A549 (cell line): Measurements from ENCODE around the gene TEX2. TPM values are rescaled to one million over a fixed set of nuclear protein-coding genes. Genes with fewer than 3 reads are reported as not detected.
A peak's percentile ranks its signal among the peaks of the same experiment; 100 is the strongest.

Experiments
- ATAC-seq, 2 experiments: fragments of 200-7000 bp in 1 of 2; fragments of >200 bp in 1 of 2; cut with Nextera tagmentation in 1 of 2; cut with Tn5 transposase in 1 of 2; 3 replicates each; pipeline versions ENCODE4 v1.8.0 to v1.9.1; 2018 to 2020; ENCODE audit warnings: mild to moderate bottlenecking in 1 of 2, moderate library complexity in 1 of 2
- CTCF ChIA-PET: fragments of 300-600 bp; sonication (Branson Sonifier 250); formaldehyde crosslinking; extraction: SDS; loops from one replicate; lab custom pipeline; 2021; ENCODE audit warnings: antibody characterized with exemption, inconsistent platforms; lab: Yijun Ruan, JAX
- POLR2A ChIA-PET: fragments of 350-600 bp; formaldehyde crosslinking; extraction: SDS; loops from one replicate; lab custom pipeline; 2021; ENCODE audit warnings: antibody characterized with exemption, inconsistent platforms; lab: Yijun Ruan, JAX
- DNase-seq, 2 experiments: peaks; one replicate each; pipeline versions ENCODE4 v3.0.0 to v3.0.0-alpha.2; 2011 to 2016; ENCODE audit warnings: low read depth in 1 of 2, low spot score in 1 of 2
- FAIRE-seq: peaks from 2 replicates; lab custom pipeline; 2011; peaks lifted over from hg19 to GRCh38; lab: Jason Lieb, UNC
- H3K27ac ChIP-seq, 2 experiments: fragments of >200 bp; sonication (Bioruptor Twin); formaldehyde crosslinking; 3 replicates each; pipeline ENCODE4 v1.5.1; 2016 to 2017
- H3K4me1 ChIP-seq: fragments of >200 bp; sonication (Bioruptor Twin); formaldehyde crosslinking; 3 replicates; pipeline ENCODE4 v1.6.1; 2016
- H3K4me2 ChIP-seq: fragments of >200 bp; sonication (Bioruptor Twin); formaldehyde crosslinking; 3 replicates; pipeline ENCODE4 v1.6.1; 2016
- H3K4me3 ChIP-seq: fragments of >200 bp; sonication (Bioruptor Twin); formaldehyde crosslinking; 3 replicates; pipeline ENCODE4 v1.5.1; 2016
- H3K9me3 ChIP-seq: fragments of >200 bp; sonication (Bioruptor Twin); formaldehyde crosslinking; 3 replicates; pipeline ENCODE4 v1.6.1; 2016
- CBX2 ChIP-seq: fragments of 200-600 bp; sonication (generic); IDR thresholded peaks from 2 replicates; pipeline ENCODE4 v1.6.1; 2016; ENCODE audit warnings: low read depth, mild to moderate bottlenecking, borderline replicate concordance
- CHD2 ChIP-seq: fragments of 150-350 bp; IDR thresholded peaks from 2 replicates; pipeline ENCODE4 v1.6.1; 2014; ENCODE audit warnings: low read length; ENCODE audit not compliant: partially characterized antibody
- CHD4 ChIP-seq: fragments of 200-600 bp; sonication (generic); IDR thresholded peaks from 2 replicates; pipeline ENCODE4 v1.6.1; 2016; ENCODE audit warnings: antibody characterized with exemption, mild to moderate bottlenecking, borderline replicate concordance
- ESRRA ChIP-seq: fragments of 150-350 bp; IDR thresholded peaks from 2 replicates; pipeline ENCODE4 v1.6.1; 2014; ENCODE audit warnings: mild to moderate bottlenecking, low read length, borderline replicate concordance
- HDAC2 ChIP-seq: fragments of 200-600 bp; sonication (generic); IDR thresholded peaks from 2 replicates; pipeline ENCODE4 v1.6.1; 2016
- JUNB ChIP-seq: fragments of >200 bp; sonication (Bioruptor Twin); formaldehyde crosslinking; IDR thresholded peaks from 2 replicates; pipeline ENCODE4 v1.6.1; 2016
- MAFK ChIP-seq: fragments of 450-650 bp; IDR thresholded peaks from 2 replicates; pipeline ENCODE4 v1.6.1; 2014; ENCODE audit not compliant: partially characterized antibody
- MAZ ChIP-seq: fragments of 150-350 bp; IDR thresholded peaks from 2 replicates; pipeline ENCODE4 v1.6.1; 2014; ENCODE audit warnings: antibody characterized with exemption, low read depth, low read length, borderline replicate concordance
- POLR2A ChIP-seq: IDR thresholded peaks from 2 replicates; pipeline ENCODE4 v1.6.1; 2012; ENCODE audit warnings: mild to moderate bottlenecking, low read length
- RCOR1 ChIP-seq: fragments of 150-350 bp; IDR thresholded peaks from 2 replicates; pipeline ENCODE4 v1.6.1; 2014; ENCODE audit warnings: antibody characterized with exemption, low read length, low read depth
- RNF2 ChIP-seq: fragments of 200-600 bp; sonication (generic); IDR thresholded peaks from 2 replicates; pipeline ENCODE4 v1.6.1; 2016; ENCODE audit warnings: low read depth, mild to moderate bottlenecking, antibody characterized with exemption, moderate library complexity, borderline replicate concordance
- TP53 ChIP-seq: fragments of 250-450 bp; sonication (Bioruptor Pico); IDR thresholded peaks from 2 replicates; pipeline ENCODE4 v1.5.0; 2021; ENCODE audit warnings: mild to moderate bottlenecking, moderate library complexity
- ZSCAN20 ChIP-seq: fragments of 250-450 bp; sonication (Bioruptor Pico); IDR thresholded peaks from 2 replicates; pipeline ENCODE4 v1.8.0; 2022; ENCODE audit warnings: mild to moderate bottlenecking, moderate library complexity
- WGBS: methylation state at CpG from one replicate; pipeline ENCODE4 v1.1.6; 2017; ENCODE audit errors: missing lambda C conversion rate; 5-methylcytosine and 5-hydroxymethylcytosine counted together
- polyA plus RNA-seq, 4 experiments: library from polyadenylated mRNA; depleted of rRNA in 3 of 4; stranded (reverse); fragments of >200 nt; fragmentation: RNase III in 1 of 4; extraction: RNeasy Plus Mini Kit Qiagen cat#74134 plus additional on column Dnase treatment in 1 of 4; gene quantifications; 2 replicates in 3 of 4; 3 replicates in 1 of 4; pipeline ENCODE4 v1.2.3, GENCODE V29; 2011 to 2017
- TF ChIP-seq, protein P1 (sequence below): IDR thresholded peaks from 2 replicates; pipeline ENCODE4 v1.6.1; 2012
- TF ChIP-seq, protein P2 (sequence below): IDR thresholded peaks from 2 replicates; pipeline ENCODE4 v1.6.1; 2012; ENCODE audit warnings: low read depth, borderline replicate concordance

TEX2 gene
- polyA plus RNA-seq, 2 of the 4 experiments (the other 2 are of a cell fraction) = 9.3 to 16.2 TPM

DNA sequence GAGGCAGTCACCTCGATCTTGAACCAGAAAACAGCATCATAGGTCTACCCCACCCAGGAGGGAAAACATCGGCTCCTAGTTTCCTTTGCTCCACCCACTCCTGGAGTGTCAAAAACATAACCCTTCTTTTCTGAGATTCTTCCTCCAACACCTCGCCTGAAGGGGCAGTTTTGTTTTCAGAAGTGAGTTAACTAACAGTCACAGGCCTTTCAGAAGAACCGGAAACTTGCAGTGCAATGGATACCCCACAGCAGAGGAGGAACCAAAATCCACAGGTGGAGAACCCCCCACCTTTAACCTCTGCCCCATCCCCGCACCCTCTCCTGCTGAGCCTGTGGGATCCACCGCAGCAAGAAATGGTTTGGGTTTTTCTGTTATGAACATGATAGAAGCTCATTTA is 7.8 kb upstream of the TEX2 start:
- CTCF ChIA-PET = interaction anchor here (0.6 to 4.5 kb wide), 8 partner anchors 12 to 352 kb away, joined by 3 to 37 read pairs (median 4); partner anchors contain the start of gene GH1
- ATAC-seq = no peak
- TF ChIP-seq ESRRA (no peak), CBX2 (no peak), POLR2A (no peak)
- POLR2A ChIA-PET = interaction anchor here (3.0 kb wide), 1 partner anchor 125 kb away, joined by 11 read pairs; no protein-coding TSS in a partner anchor
- DNase-seq = no peak
- Histone ChIP-seq H3K27ac (no peak overlapping the region), H3K9me3 (0 out of 3 replicates have a peak, but pooled peaks cover 3% of the 10 kb centered on the region), H3K4me2 (no peak overlapping the region), H3K4me3 (no peak overlapping the region), H3K4me1 (no peaks in the 10 kb centered on the region)
- 49% methylated on average over 6 of the region's 6 CpGs for WGBS
- FAIRE-seq = no peak

DNA sequence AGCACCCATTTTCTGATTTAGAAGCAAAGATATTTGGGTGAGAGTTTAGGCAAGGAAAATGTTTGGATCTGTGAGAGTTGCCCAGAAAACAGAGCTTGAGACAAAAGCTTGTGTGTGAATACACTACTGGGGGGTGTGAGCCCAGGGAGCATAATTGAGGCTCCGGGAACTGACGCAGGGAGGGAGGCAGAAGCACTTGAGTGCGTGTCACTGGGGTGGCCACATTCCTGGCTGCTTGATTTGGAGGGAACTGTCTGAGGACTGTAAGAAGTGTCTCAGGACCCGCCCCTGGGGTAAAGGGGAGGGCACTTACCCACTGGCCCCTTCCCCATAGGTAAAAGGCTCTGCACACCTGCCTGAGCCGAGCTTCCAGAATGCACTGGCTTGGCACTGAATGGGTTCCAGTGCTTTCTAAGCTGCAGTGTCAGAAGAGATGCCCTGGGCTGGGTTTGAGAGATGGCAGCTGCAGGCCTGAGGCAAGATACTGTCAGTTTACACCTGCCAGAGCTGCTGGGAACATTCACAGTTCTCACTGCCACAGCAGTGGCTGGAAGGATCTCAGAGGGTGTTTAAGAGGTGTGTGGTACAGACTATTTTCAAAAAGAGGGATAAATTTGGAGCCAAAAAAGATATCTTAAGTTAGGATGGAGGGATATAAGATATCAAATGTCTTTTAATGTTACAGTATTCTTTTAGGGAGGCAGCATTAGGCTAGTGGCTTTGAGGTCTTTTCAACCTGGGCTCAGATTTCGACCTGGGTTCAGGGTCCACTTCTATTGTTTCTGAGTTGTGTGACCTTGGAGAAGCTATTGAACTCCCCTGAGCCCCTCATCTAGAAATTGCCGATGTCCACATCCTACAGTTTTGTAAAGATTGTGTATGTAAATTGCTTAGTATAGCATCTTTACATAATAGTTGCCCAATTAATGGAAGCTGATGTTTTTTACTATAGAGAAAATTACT is 6.9 kb upstream of the TEX2 start:
- no peak overlapping the region for H3K4me3 ChIP-seq
- ChIA-PET CTCF (interaction anchor here (0.9 to 4.5 kb wide), 5 partner anchors 13 to 351 kb away, joined by 3 to 37 read pairs (median 3); partner anchors contain the start of gene GH1), POLR2A (interaction anchor here (3.0 kb wide), 1 partner anchor 124 kb away, joined by 11 read pairs; no protein-coding TSS in a partner anchor)
- H3K27ac ChIP-seq = no peak overlapping the region
- H3K9me3 ChIP-seq = 0 out of 3 replicates have a peak, but pooled peaks cover 3% of the 10 kb centered on the region
- FAIRE-seq (no peak), ATAC-seq (no peak), DNase-seq (no peak)
- H3K4me1 ChIP-seq = no peaks in the 10 kb centered on the region
- no peak for TF ChIP-seq CHD4
- TF ChIP-seq MAFK = peak; percentile 17
- WGBS = 41% methylated on average over 7 of the region's 7 CpGs
- H3K4me2 ChIP-seq = no peak overlapping the region

DNA sequence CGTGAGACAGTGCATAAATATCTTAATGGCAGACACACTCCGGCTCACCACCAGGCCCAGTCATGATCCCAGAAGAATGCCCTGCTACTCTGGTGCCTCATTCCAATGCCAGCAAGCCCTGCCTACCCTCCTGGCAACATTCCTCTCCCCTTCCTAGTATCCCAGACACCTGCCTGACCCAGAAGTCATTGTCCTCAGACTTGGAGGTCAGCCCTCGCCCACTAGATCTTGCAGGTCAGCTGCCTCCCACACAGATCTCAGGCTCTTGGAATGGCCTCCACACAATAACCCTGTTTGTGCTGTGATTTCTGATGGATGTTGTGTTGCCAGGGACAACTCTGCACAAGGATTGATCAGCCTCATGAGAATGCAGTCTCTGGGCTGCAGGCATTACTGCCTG is 1.8 kb upstream of the TEX2 start:
- no peaks in the 10 kb centered on the region for H3K9me3 ChIP-seq
- ChIA-PET CTCF (interaction anchor here (1.4 kb wide), 2 partner anchors 17 to 56 kb away, joined by 4 to 5 read pairs; no protein-coding TSS in a partner anchor), POLR2A (interaction anchor here (0.7 kb wide), 1 partner anchor 119 kb away, joined by 3 read pairs; no protein-coding TSS in a partner anchor)
- H3K4me3 ChIP-seq = no peak overlapping the region
- H3K4me1 ChIP-seq = peaks cover 18% of the 10 kb centered on the region; the same call in 2 of the 3 replicates
- DNase-seq (no peak), FAIRE-seq (no peak), ATAC-seq (no peak)
- 85% methylated on average over 3 of the region's 3 CpGs for WGBS
- H3K4me2 ChIP-seq = no peak overlapping the region
- no peak for TF ChIP-seq MAFK
- no peak for TF ChIP-seq MAZ
- TF ChIP-seq HDAC2 = no peak
- no peak for TF ChIP-seq JUNB
- no peak for TF ChIP-seq TP53
- no peak for TF ChIP-seq ZSCAN20 (CRISPR knock-in tag)
- no peak for TF ChIP-seq CHD2
- H3K27ac ChIP-seq = no peak overlapping the region

DNA sequence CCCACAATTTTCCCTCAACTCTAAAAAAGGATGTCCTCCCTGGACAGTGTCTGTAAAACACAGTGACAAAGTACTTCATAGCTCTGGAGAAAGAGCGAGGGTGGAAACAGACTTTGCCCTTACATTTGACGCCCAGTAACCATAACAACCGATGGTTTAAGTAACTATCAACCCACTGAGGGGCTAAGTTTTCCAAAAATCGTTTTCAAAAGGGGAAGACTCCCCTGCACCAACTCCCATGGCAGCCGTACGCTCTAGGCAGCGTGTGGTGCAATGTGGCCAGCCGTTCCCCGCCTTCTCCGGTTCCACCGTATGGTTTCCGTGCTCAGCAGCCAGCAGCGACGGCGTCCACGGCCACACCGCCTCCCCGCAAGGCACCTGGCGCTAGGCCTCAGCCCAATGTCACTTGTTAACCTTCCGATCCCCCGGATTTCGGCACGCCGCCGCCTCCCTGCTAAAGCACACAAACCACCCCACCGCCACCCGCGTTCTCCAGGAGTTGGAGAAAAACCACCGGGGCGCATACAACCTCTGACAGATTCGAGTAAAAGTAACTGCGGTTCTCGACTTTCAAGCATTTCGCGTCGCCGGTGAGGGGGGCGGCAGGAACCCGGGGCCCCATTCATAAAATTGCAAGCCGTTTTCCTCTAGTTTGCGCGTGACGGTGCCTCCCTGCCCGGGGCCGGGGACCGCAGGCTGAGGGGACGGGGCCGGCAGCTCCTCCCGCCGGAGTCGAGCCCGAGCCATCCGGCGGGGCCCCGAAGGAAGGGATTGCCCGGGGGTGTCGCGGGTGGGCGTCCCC is 661 bp downstream of the TEX2 start:
- CTCF ChIA-PET = interaction anchor here (0.6 to 1.4 kb wide), 3 partner anchors 20 to 375 kb away, joined by 4 to 5 read pairs (median 4); no protein-coding TSS in a partner anchor
- 3% methylated on average over 51 of the region's 59 CpGs for WGBS
- peak overlapping the region; percentile 96 for H3K4me2 ChIP-seq
- POLR2A ChIA-PET = interaction anchor here (0.6 to 1.4 kb wide), 6 partner anchors 12 to 156 kb away, joined by 3 to 9 read pairs (median 4); no protein-coding TSS in a partner anchor
- H3K27ac ChIP-seq = peak overlapping the region; percentile 68 to 88
- H3K9me3 ChIP-seq = no peaks in the 10 kb centered on the region
- peak overlapping the region; percentile 89 for H3K4me3 ChIP-seq
- FAIRE-seq = no peak
- TF ChIP-seq, protein P1, sequence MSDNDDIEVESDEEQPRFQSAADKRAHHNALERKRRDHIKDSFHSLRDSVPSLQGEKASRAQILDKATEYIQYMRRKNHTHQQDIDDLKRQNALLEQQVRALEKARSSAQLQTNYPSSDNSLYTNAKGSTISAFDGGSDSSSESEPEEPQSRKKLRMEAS = peak; percentile 56
- TF ChIP-seq MAZ = no peak
- TF ChIP-seq, protein P2, sequence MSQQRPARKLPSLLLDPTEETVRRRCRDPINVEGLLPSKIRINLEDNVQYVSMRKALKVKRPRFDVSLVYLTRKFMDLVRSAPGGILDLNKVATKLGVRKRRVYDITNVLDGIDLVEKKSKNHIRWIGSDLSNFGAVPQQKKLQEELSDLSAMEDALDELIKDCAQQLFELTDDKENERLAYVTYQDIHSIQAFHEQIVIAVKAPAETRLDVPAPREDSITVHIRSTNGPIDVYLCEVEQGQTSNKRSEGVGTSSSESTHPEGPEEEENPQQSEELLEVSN = peak; percentile 69; the same call in 1 of the 2 replicates
- TF ChIP-seq RCOR1 = 0 out of 2 replicates have a peak, but pooled peaks have one; percentile 3
- peak; percentile 49; the same call in 1 of the 2 replicates for TF ChIP-seq RNF2
- H3K4me1 ChIP-seq = peaks cover 22% of the 10 kb centered on the region; the same call in 2 of the 3 replicates
- ATAC-seq = peak; percentile 69 to 74
- peak in 1 of 2 experiments; percentile 59 for DNase-seq
